ENCODE data around the gene C16orf95.
A peak's percentile ranks its signal among the peaks of the same experiment; 100 is the strongest.
"Not testable (repeated sequence)": the region's sequence is repeated elsewhere in the genome, so short reads cannot be mapped to it uniquely, and the experiment has no call there.

C16orf95 gene

GRCh38 chr16:87316923-87317749 lies at the start of gene C16orf95:
Gene C16orf95 (minus strand): TSS chr16:87317392. CDS start chr16:87317242, 150 bp downstream.
- peak; percentile 98 for DNase-seq

GRCh38 chr16:87366930-87367329 lies 49.7 kb upstream of the C16orf95 start:
- no peak for DNase-seq

GRCh38 chr16:87366288-87366687 lies 49.1 kb upstream of the C16orf95 start:
- DNase-seq, result no peak

- no peak for DNase-seq
These were observed 48.0 kb upstream of the C16orf95 start for GRCh38 chr16:87365021-87365713.

GRCh38 chr16:87363771-87364455 lies 46.7 kb upstream of the C16orf95 start:
- DNase-seq, result no peak

GRCh38 chr16:87362828-87363559 lies 45.8 kb upstream of the C16orf95 start:
- DNase-seq, result not testable (repeated sequence)

- no peak for DNase-seq
These were observed 44.9 kb upstream of the C16orf95 start for GRCh38 chr16:87361916-87362619.

GRCh38 chr16:87360862-87361610 lies 43.8 kb upstream of the C16orf95 start:
- DNase-seq, result no peak

- DNase-seq, result no peak
These were observed 41.9 kb upstream of the C16orf95 start for GRCh38 chr16:87359121-87359520.

- no peak for DNase-seq
These were observed 41.5 kb upstream of the C16orf95 start for GRCh38 chr16:87358696-87359095.

GRCh38 chr16:87358250-87358649 lies 41.1 kb upstream of the C16orf95 start:
- DNase-seq, result no peak

- no peak for DNase-seq
These were observed 39.3 kb upstream of the C16orf95 start for GRCh38 chr16:87356491-87356853.

GRCh38 chr16:87353613-87354012 lies 36.4 kb upstream of the C16orf95 start:
- no peak for DNase-seq

GRCh38 chr16:87352818-87353217 lies 35.6 kb upstream of the C16orf95 start:
- no peak for DNase-seq

GRCh38 chr16:87351320-87351698 lies 34.1 kb upstream of the C16orf95 start:
- DNase-seq, result no peak

GRCh38 chr16:87350681-87351319 lies 33.6 kb upstream of the C16orf95 start:
- DNase-seq, result peak; percentile 41

GRCh38 chr16:87350031-87350430 lies 32.8 kb upstream of the C16orf95 start:
- DNase-seq, result no peak

- DNase-seq, result no peak
These were observed 31.5 kb upstream of the C16orf95 start for GRCh38 chr16:87348616-87349157.

GRCh38 chr16:87347932-87348615 lies 30.9 kb upstream of the C16orf95 start:
- DNase-seq, result no peak

GRCh38 chr16:87346517-87347060 lies 29.4 kb upstream of the C16orf95 start:
- DNase-seq, result no peak
